Fibroblast of lung (primary cell): ENCODE data around the gene EYS. TPM values are rescaled to one million over a fixed set of nuclear protein-coding genes. Genes with fewer than 3 reads are reported as not detected.

Experiments used
- DNase-seq, 2 donors: peaks; one replicate each; pipeline versions ENCODE4 v3.0.0 to v3.0.0-alpha.2; 2010; ENCODE audit warnings: low read depth in 2 of 2
- H2AFZ ChIP-seq: 2 replicates; pipeline ENCODE4 v1.5.1; 2012; ENCODE audit warnings: low read length, control low read depth, inconsistent platforms
- H3K27ac ChIP-seq: 2 replicates; pipeline ENCODE4 v1.5.1; 2011; ENCODE audit warnings: low read length, control low read depth; ENCODE audit not compliant: insufficient read depth
- H3K27me3 ChIP-seq: 2 replicates; pipeline ENCODE4 v1.5.1; 2011; ENCODE audit warnings: mild to moderate bottlenecking, low read length; ENCODE audit not compliant: control insufficient read depth, insufficient read depth
- H3K36me3 ChIP-seq: 2 replicates; pipeline ENCODE4 v1.5.1; 2011; ENCODE audit warnings: low read length; ENCODE audit not compliant: control insufficient read depth, insufficient read depth
- H3K4me1 ChIP-seq: 2 replicates; pipeline ENCODE4 v1.5.1; 2011; ENCODE audit warnings: low read length; ENCODE audit not compliant: control insufficient read depth, insufficient read depth; ENCODE audit errors: extremely low read depth
- H3K4me2 ChIP-seq: 2 replicates; pipeline ENCODE4 v1.5.1; 2011; ENCODE audit warnings: low read length, control low read depth; ENCODE audit not compliant: insufficient read depth; ENCODE audit errors: extremely low read depth
- H3K4me3 ChIP-seq, 4 experiments: fragments of 200-600 bp in 1 of 4; sonication (generic) in 1 of 4; replicated peaks in 1 of 4; 2 replicates each; pipeline ENCODE4 v1.5.1; 2011 to 2016; ENCODE audit warnings: low read length in 4 of 4, low read depth in 3 of 4, mild to moderate bottlenecking in 3 of 4, control low read depth in 2 of 4, inconsistent platforms in 1 of 4, mixed read lengths in 1 of 4; ENCODE audit not compliant: insufficient read depth in 1 of 4; ENCODE audit errors: control extremely low read depth in 1 of 4
- H3K79me2 ChIP-seq: 2 replicates; pipeline ENCODE4 v1.5.1; 2012; ENCODE audit warnings: mild to moderate bottlenecking, low read length, inconsistent platforms; ENCODE audit not compliant: control insufficient read depth, insufficient read depth
- H3K9ac ChIP-seq: 2 replicates; pipeline ENCODE4 v1.5.1; 2011; ENCODE audit warnings: mild to moderate bottlenecking, low read length, control low read depth; ENCODE audit not compliant: insufficient read depth
- H3K9me3 ChIP-seq: 2 replicates; pipeline ENCODE4 v1.5.1; 2012; ENCODE audit warnings: low read depth, low read length; ENCODE audit not compliant: control insufficient read depth, insufficient read depth
- H4K20me1 ChIP-seq: 2 replicates; pipeline ENCODE4 v1.5.1; 2011; ENCODE audit warnings: low read length; ENCODE audit not compliant: control insufficient read depth, insufficient read depth; ENCODE audit errors: extremely low read depth
- EZH2 ChIP-seq: IDR thresholded peaks from 2 replicates; pipeline ENCODE4 v1.5.1; 2012; ENCODE audit warnings: low read length, control low read depth, mild to moderate bottlenecking; ENCODE audit errors: missing control alignments
- polyA plus RNA-seq, 2 donors: library from polyadenylated mRNA; depleted of rRNA in 1 of 2; stranded (reverse) in 1 of 2; unstranded in 1 of 2; fragments of >200 nt; gene quantifications; 2 replicates each; pipeline ENCODE4 v1.2.1, GENCODE V29; 2011 to 2012; ENCODE audit warnings: missing spikeins in 1 of 2
- total RNA-seq: library from RNA; depleted of rRNA; stranded (reverse); fragments of >200 nt; gene quantifications from 2 replicates; pipeline ENCODE4 v1.2.1, GENCODE V29; 2014
- TF ChIP-seq, protein P1 (sequence below), 2 donors: IDR thresholded peaks in 1 of 2; conservative IDR thresholded peaks in 1 of 2; 1 replicate in 1 of 2; 2 replicates in 1 of 2; pipeline ENCODE4 v1.5.1; 2011 to 2012; ENCODE audit warnings: low read length in 2 of 2, control low read depth in 1 of 2, inconsistent platforms in 1 of 2, low read depth in 1 of 2, mild to moderate bottlenecking in 1 of 2

Gene EYS
- total and polyA plus RNA-seq, 2 donors (not counting 1 experiment from before 2014, with no cell fraction given), result under 0.01 TPM; not detected in 1

DNA sequence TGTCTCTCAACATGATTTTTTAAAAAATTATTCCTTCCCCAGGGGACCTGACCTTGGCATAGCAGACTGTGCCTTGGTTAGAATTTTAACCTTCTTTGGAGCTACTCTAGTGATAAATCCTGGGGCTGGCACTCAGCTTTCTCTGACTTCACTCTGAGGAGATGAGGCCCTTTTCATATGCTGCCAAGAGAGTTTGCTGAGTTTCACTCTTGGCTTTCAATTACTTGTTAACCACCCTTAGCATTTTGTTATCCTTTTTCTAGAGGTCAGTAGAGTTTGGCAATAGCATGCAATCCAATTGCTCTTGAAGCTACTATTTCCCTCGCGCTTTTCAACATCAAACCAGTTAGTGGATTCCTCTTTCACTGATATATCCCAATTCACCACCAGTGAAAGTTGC is 920.3 kb downstream of the EYS start:
- H3K4me1 ChIP-seq, result no peaks in the 10 kb centered on the region
- H3K27me3 ChIP-seq, result no peaks in the 10 kb centered on the region
- no peak overlapping the region for H3K4me3 ChIP-seq
- no peak overlapping the region for H3K27ac ChIP-seq
- H3K4me2 ChIP-seq, result no peak overlapping the region
- H4K20me1 ChIP-seq, result no peaks in the 10 kb centered on the region
- H2AFZ ChIP-seq, result no peak overlapping the region
- peak in 1 of 2 donors; percentile 11 for DNase-seq
- no peak overlapping the region for H3K9ac ChIP-seq
- H3K9me3 ChIP-seq, result no peaks in the 10 kb centered on the region
- H3K36me3 ChIP-seq, result no peaks in the 10 kb centered on the region
- no peak for TF ChIP-seq EZH2
- TF ChIP-seq, protein P1, sequence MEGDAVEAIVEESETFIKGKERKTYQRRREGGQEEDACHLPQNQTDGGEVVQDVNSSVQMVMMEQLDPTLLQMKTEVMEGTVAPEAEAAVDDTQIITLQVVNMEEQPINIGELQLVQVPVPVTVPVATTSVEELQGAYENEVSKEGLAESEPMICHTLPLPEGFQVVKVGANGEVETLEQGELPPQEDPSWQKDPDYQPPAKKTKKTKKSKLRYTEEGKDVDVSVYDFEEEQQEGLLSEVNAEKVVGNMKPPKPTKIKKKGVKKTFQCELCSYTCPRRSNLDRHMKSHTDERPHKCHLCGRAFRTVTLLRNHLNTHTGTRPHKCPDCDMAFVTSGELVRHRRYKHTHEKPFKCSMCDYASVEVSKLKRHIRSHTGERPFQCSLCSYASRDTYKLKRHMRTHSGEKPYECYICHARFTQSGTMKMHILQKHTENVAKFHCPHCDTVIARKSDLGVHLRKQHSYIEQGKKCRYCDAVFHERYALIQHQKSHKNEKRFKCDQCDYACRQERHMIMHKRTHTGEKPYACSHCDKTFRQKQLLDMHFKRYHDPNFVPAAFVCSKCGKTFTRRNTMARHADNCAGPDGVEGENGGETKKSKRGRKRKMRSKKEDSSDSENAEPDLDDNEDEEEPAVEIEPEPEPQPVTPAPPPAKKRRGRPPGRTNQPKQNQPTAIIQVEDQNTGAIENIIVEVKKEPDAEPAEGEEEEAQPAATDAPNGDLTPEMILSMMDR (conservative IDR thresholded peaks at IDR 0.05 in 1 of 2, IDR thresholded peaks at IDR 0.05 in 1 of 2; ENCODE audit: low read depth in 1 of 2, low read length in 2 of 2), result no peak
- H3K79me2 ChIP-seq, result no peaks in the 10 kb centered on the region

DNA sequence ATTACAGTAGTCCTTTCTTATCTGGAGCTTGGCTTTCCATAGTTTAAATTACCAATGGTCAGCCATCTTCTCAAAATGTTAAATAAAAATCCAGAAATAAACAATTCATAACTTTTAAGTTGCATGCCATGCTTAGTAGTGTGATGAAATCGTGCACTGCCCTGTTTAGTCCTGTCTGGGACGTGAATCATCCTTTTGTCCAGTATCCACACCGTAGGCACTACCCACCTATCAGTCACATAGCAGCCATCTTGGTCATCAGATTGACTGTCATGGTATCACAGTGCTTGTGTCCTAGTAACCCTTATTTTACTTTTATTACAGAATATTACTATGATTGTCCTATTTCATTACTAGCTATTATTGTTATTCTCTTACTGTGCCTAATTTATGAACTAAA is 924.1 kb downstream of the EYS start:
- no peak overlapping the region for H3K27ac ChIP-seq
- no peaks in the 10 kb centered on the region for H3K9me3 ChIP-seq
- H3K27me3 ChIP-seq, result no peaks in the 10 kb centered on the region
- H3K9ac ChIP-seq, result no peak overlapping the region
- H2AFZ ChIP-seq, result no peak overlapping the region
- no peak overlapping the region for H3K4me2 ChIP-seq
- TF ChIP-seq, protein P1 (conservative IDR thresholded peaks at IDR 0.05 in 1 of 2, IDR thresholded peaks at IDR 0.05 in 1 of 2; ENCODE audit: low read depth in 1 of 2, low read length in 2 of 2), result no peak
- TF ChIP-seq EZH2, result no peak
- H3K4me3 ChIP-seq, result no peak overlapping the region
- DNase-seq, result no peak
- H3K36me3 ChIP-seq, result no peaks in the 10 kb centered on the region
- no peaks in the 10 kb centered on the region for H3K79me2 ChIP-seq
- H3K4me1 ChIP-seq, result no peaks in the 10 kb centered on the region
- H4K20me1 ChIP-seq, result no peaks in the 10 kb centered on the region

DNA sequence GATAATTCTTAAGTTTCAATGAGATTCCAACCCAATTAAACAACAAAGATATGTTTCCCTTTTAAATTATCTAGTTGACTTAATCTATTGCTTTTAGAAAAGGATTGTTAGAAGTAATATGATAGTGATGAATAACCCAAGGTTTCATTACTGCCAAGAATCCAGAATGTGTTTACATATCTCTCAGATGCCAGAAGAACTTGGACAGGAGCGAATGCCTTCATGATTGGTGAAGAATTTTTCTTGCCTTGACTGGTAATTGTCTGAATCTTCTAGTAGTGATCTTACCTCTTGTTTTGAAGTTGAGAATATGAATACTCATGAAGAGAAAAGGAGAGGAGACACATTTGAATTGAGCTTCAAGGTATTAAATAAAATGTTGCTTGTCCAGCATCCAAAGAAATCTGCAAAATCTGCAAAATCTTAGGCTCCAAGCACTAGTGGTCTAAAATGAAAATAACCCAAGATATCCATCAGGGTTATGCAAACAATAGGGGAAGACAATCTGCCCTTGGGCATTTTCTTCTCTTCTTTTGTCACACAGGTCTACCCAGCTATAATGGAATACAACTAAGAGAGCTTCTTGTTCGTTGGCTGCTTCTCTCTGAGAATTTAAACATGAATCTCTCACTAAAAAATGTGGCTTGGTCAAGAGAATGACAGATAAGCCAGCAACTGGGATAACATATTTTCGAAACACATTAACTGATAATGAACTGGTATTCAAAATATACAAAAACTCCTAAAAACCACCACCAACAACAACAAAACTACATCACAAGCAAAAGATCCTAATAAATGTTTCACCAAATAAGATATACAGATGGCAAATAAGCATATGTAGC is 928.9 kb downstream of the EYS start:
- Histone ChIP-seq H4K20me1 (no peaks in the 10 kb centered on the region), H3K79me2 (no peaks in the 10 kb centered on the region), H3K9ac (no peak overlapping the region), H3K4me3 (no peak overlapping the region), H2AFZ (no peak overlapping the region), H3K4me1 (no peaks in the 10 kb centered on the region), H3K9me3 (no peaks in the 10 kb centered on the region), H3K36me3 (no peaks in the 10 kb centered on the region), H3K27ac (no peak overlapping the region), H3K4me2 (no peak overlapping the region), H3K27me3 (no peaks in the 10 kb centered on the region)
- DNase-seq, result peak; percentile 4 to 60
- TF ChIP-seq, protein P1 (conservative IDR thresholded peaks at IDR 0.05 in 1 of 2, IDR thresholded peaks at IDR 0.05 in 1 of 2; ENCODE audit: low read depth in 1 of 2, low read length in 2 of 2), result no peak
- TF ChIP-seq EZH2, result no peak
